ENCODE data around the gene MAN2B1.
"Not testable (repeated sequence)": the region's sequence is repeated elsewhere in the genome, so short reads cannot be mapped to it uniquely, and the experiment has no call there.

The MAN2B1 gene

GRCh38 chr19:12657966-12658365, 8.6 kb downstream of the MAN2B1 start:
- no peak for DNase-seq (ENCODE audit: low read depth, low spot score)

DNA sequence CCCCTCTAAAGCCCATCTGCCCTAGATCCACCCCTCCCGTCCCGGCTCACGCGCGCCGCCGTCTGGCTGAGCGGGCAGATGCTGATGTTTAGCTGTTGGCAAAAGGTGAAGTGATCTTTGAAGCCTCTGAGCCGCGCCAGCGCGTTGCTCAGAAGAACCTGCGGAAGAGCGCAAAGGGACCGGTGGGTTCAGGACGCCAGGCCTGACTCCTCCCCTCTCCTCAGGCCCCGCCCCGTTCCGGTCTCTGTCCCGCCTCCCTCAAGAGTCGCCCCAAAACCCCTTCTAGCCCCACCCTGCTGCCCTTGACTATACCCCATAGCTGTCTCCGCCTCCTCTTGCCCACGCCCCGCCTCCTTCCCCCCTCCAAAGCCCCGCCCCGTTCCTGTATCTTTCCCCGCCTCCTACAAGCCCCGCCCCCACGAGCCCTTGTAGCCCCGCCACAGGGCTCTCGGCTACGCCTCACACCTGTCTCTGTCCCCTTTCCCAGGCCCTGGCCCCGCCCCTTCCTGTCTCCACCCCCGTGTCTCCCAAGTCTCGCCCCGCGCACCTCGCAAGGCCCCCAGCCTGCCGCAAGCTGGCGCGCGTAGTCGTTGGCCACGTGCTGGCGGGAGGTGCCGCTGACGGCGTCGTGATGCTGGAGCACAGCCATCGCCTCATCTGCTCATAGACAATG, 9.5 kb downstream of the MAN2B1 start:
- no peak for DNase-seq (ENCODE audit: low read depth, low spot score)

- no peak for DNase-seq (ENCODE audit: low read depth, low spot score)
These were observed 11.0 kb downstream of the MAN2B1 start for GRCh38 chr19:12655546-12655945.

- no peak for DNase-seq (ENCODE audit: low read depth, low spot score)
These were observed 14.3 kb downstream of the MAN2B1 start for GRCh38 chr19:12652219-12652618.

GRCh38 chr19:12649941-12650340, 16.6 kb downstream of the MAN2B1 start:
- no peak for DNase-seq (ENCODE audit: low read depth, low spot score)

GRCh38 chr19:12648088-12648487, 18.5 kb downstream of the MAN2B1 start:
- no peak for DNase-seq (ENCODE audit: low read depth, low spot score)

DNA sequence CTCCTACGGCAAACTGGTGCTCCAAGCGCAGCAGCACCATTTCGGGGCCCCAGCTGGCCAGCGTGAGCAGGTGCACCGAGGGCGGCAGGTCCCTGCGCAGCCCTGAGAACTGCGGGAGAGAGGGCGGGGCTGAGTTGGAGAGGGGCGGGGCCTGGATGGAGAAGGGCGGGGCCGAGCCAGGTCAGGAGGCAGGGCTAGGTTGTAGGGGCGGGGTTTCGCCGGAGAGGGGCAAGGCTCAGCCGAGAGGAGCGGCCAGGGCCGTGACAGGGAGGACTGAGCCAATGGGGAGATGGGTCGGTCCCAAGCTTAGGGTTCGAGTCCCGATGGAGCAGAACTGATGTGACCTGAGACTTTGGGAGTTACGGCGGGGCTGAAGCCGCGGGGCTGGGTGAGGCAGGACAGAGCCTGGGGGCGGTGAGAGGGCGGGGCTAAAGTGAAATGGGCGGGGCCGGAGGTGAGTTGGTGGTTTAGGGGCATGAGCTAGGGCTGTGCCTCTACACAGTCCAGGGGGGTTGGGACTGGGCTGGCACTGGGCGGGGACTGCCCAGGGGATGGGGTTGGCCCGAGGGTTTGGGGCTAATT, 19.0 kb downstream of the MAN2B1 start:
- DNase-seq (ENCODE audit: low read depth, low spot score), result no peak

GRCh38 chr19:12647047-12647446, 19.5 kb downstream of the MAN2B1 start:
- DNase-seq (ENCODE audit: low read depth, low spot score), result no peak

DNA sequence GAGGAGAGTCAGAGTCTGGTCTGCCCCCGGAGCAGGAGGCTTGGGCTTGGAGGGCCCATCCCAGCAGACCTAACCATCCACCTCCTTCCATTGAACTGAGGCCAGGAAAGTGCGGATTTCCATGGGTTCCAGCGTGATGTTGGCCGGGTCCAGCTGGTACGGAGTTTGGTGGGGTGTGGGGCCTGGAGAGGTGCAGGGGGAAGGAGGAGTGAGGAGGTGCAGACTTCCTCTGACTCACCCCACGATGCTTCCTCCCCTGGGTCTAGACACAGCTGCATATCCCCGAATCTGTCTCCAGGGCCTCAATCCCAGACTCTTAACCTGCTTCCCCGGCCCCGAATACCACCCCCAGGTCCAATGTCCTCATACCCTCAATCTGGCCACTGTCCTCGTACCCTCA, 20.0 kb downstream of the MAN2B1 start:
- DNase-seq (ENCODE audit: low read depth, low spot score), result no peak

DNA sequence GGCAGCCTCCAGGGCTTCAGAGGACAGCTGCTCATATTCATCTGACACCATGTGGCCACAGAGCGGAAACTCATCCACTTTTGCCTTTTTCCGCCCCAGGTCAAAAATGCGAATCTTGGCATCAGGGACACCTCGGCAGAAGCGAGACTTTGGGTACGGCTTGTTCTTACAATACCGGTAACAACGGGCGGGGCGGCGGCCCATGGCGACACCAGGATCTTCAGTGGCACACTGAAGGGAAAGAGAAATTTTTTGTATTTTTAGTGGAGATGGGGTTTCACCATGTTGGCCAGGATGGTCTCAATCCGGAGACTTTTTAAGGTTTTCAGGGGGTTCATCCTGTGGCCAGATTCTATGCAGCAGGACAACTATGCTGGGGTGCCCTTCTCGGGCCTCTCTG, 22.8 kb downstream of the MAN2B1 start:
- not testable (repeated sequence) for DNase-seq (ENCODE audit: low read depth, low spot score)

- DNase-seq (ENCODE audit: low read depth, low spot score), result no peak
These were observed 24.0 kb downstream of the MAN2B1 start for GRCh38 chr19:12642506-12642905.

GRCh38 chr19:12641456-12641855, 25.1 kb downstream of the MAN2B1 start:
- no peak for DNase-seq (ENCODE audit: low read depth, low spot score)

DNA sequence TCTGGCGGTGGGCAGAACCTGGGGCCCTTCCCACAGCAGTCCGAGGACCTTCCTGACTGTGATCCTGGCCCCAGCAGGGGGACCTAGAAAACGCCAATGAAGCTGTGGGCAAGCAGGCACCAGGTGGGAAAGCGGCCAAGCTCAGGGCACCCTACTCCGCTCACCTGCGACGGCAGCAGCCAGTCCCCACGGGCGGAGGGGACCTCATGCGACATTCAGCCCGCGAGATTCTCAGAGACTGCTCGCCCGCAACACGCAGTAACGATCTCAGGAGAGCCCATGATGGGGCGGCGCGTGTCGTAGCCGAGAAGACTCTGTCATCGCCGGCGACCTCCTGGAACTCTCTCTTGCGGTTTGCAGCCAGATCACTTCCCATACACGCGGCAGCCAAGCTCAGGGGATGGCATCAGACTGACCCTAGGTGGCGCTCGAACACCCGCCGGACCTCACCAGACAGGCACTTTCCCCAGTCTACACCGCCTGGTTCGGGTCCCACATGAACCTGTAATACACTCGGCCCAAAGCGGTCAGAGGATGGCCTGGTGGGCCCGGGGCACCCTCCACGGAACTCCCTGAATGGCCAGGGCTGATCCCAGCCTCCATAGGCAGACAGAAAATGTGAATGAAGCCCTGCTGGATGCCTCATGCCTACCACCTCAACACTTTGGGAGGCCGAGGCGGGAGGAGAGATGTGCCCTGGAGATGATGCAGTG, 26.5 kb downstream of the MAN2B1 start:
- peak; percentile 79 for DNase-seq (ENCODE audit: low read depth, low spot score)

GRCh38 chr19:12638611-12639182, 27.8 kb downstream of the MAN2B1 start:
- no peak for DNase-seq (ENCODE audit: low read depth, low spot score)

DNA sequence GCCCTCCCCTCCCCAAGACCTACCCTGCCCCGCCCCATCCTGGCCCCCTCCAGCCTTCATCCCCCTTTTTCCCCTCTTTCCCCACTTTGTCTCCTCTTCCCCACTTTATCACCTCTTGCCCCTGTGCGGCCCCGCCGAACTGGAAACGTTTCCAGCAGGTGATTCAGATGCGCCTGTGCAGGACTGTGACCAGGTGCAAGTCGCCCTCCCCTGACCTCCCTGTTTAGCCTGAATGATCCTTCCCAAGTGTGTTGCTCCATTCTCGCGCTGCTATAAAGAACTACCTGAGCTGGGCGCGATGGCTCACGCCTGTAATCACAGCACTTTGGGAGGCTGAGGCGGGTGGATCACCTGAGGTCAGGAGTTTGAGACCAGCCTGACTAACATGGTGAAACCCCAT, 29.9 kb downstream of the MAN2B1 start:
- DNase-seq (ENCODE audit: low read depth, low spot score), result no peak

GRCh38 chr19:12629215-12629614, 37.3 kb downstream of the MAN2B1 start:
- DNase-seq (ENCODE audit: low read depth, low spot score), result no peak

- no peak for DNase-seq (ENCODE audit: low read depth, low spot score)
These were observed 38.2 kb downstream of the MAN2B1 start for GRCh38 chr19:12628040-12629022.

DNA sequence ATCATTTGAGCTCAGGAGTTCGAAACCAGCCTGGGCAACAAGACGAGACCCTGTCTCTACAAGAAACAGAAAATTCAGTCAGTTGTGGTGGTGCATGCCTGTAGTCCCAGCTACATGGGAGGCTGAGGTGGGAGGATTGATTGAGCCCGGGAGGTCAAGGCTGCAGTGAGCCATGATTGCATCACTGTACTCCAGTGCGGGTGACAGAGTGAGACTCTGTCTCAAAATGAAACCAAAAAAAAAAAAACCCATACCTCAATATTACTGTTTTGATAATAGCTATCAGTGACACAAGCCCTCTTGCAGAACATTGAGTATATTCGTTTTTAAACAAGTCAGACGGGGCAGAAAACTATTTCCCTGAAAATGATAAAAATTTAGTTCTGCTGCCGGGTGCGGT, 39.6 kb downstream of the MAN2B1 start:
- DNase-seq (ENCODE audit: low read depth, low spot score), result no peak

DNA sequence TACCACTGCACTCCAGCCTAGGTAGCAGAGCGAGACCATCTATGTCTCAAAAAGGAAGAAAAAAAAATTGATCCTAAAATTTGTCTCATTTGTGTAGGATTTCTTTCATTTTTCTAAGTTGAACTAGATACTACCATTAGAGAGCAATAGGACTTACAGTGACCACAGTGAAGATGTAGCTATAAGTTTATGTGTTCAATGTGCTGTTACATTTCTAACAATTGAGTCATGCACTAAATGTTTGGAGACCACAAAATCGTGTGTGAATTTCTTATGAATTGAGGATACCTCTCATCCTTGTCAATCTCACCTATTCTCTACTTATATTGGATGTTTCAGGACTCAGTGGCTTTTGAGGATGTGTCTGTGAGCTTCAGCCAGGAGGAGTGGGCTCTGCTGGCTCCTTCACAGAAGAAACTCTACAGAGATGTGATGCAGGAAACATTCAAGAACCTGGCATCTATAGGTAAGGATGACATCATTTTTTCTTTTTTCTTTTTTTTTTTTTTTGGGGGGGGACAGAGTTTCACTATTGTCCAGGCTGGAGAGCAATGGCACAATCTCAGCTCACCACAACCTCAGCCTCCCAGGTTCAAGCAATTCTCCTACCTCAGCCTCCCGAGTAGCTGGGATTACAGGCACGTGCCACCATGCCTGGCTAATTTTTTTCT, 43.0 kb downstream of the MAN2B1 start:
- DNase-seq (ENCODE audit: low read depth, low spot score), result no peak

DNA sequence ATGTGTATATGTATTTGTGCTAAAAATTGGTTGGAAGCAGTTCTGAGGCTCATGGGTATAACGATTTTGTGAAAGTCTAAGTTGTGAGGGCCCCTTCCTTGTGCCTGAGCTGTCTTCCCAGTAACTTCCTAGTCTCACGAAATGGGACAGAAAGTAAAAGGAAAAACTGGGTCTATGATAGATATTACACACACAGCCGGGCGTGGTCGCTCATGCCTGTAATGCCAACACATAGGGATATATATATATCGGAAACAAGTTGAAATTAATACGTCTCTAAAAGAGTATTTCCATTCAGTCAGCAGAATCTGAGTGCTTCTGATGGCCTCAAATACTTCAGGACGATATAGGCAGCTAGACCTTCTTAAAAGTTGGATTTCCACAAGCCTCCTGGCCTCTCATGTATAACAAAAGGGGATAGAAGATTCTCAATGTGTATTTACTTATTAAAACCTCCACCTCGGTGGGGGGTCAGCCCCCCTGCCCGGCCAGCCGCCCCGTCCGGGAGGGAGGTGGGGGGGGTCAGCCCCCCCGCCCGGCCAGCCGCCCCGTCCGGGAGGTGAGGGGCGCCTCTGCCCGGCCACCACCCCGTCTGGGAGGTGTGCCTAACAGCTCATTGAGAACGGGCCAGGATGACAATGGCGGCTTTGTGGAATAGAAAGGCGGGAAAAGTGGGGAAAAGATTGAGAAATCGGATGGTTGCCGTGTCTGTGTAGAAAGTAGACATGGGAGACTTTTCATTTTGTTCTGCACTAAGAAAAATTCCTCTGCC, 45.1 kb downstream of the MAN2B1 start:
- not testable (repeated sequence) for DNase-seq (ENCODE audit: low read depth, low spot score)
